ENCODE results near the gene CDCA4. TPM values are rescaled to one million over a fixed set of nuclear protein-coding genes. Genes with fewer than 3 reads are reported as not detected.
A peak's percentile ranks its signal among the peaks of the same experiment; 100 is the strongest.

The CDCA4 gene
- total and polyA plus RNA-seq, 5 donors from 2014 or later: 12.8 to 16.7 (median 15.3) TPM

DNA sequence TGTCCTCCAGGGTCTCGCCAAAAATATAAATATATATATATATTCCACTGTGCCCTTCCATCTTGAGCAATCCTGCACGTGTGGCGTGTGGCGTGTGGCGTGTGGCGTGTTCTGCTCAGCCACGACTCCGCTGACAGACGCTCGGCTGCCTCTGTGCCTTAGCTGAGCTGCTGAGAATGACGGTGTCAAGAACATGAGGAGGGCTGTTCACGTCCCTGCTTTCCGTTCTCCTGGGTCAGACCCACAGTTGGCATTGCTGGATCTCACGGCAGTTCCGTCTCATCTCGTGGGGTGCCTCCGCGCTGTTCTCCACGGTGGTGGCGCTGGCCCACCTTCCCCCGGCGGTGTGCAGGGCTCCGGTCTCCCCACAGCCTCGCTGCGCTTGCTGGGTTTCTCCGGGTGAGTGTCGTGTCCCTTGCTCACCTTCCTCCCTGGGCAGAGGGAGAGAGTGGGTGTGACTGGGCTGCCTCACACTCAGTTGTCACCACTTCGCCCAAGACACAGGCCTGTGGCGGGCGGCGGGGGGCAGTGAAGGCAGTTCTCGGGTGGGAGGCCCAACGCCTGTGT is 34.9 kb upstream of the CDCA4 start:
- Mint-ChIP-seq H3K4me3 (no peak overlapping the region), H3K4me1 (peaks cover 13 to 43% (median 23%) of the 10 kb centered on the region in 4 donors), H3K27ac (no peak overlapping the region), H3K36me3 (peaks cover 29% of the 10 kb centered on the region), H3K27me3 (no peaks in the 10 kb centered on the region), H3K9me3 (no peaks in the 10 kb centered on the region)
- Histone ChIP-seq H3K4me1 (ENCODE audit: control insufficient read depth, insufficient read depth, low read length, poor library complexity, severe bottlenecking) (peaks cover 22% of the 10 kb centered on the region), H3K27ac (ENCODE audit: insufficient read depth, low read length, poor library complexity, severe bottlenecking) (no peak overlapping the region), H3K36me3 (ENCODE audit: control insufficient read depth, insufficient read depth, low read length) (peaks cover 43% of the 10 kb centered on the region), H3K4me3 (ENCODE audit: low read depth, low read length) (no peak overlapping the region), H3K9me3 (ENCODE audit: control insufficient read depth in 2 of 2, low read length in 2 of 2) (no peaks in the 10 kb centered on the region), H3K27me3 (ENCODE audit: control insufficient read depth, insufficient read depth, low read length) (no peaks in the 10 kb centered on the region)
- DNase-seq (no peak), ATAC-seq (ENCODE audit: low read depth in 2 of 2) (no peak)

DNA sequence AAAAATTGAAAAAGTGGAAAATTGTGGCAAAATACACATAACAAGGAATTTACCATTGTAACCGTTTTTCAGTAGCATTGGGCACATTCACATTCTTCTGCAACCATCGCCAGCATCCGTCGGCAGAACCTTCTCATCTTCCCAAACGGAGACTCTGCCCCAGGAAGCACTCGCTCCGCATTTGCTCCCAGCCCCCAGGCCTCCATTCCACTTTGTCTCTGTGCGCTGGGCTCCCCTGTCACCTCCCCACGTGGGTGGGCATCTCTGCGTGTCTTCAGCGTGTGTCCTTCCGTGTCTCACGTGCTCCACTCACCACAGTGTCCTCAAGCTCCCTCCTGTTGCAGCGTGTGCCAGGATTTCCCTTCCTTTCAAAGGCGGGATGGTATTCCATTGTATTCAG is 34.5 kb upstream of the CDCA4 start:
- Mint-ChIP-seq H3K4me1 (peaks cover 13 to 38% (median 21%) of the 10 kb centered on the region in 4 donors), H3K9me3 (no peaks in the 10 kb centered on the region), H3K36me3 (peaks cover 29% of the 10 kb centered on the region), H3K27me3 (no peaks in the 10 kb centered on the region), H3K4me3 (no peak overlapping the region), H3K27ac (no peak overlapping the region)
- Histone ChIP-seq H3K36me3 (ENCODE audit: control insufficient read depth, insufficient read depth, low read length) (peaks cover 48% of the 10 kb centered on the region), H3K4me3 (ENCODE audit: low read depth, low read length) (no peak overlapping the region), H3K9me3 (ENCODE audit: control insufficient read depth in 2 of 2, low read length in 2 of 2) (no peaks in the 10 kb centered on the region), H3K4me1 (ENCODE audit: control insufficient read depth, insufficient read depth, low read length, poor library complexity, severe bottlenecking) (peaks cover 17% of the 10 kb centered on the region), H3K27ac (ENCODE audit: insufficient read depth, low read length, poor library complexity, severe bottlenecking) (no peak overlapping the region), H3K27me3 (ENCODE audit: control insufficient read depth, insufficient read depth, low read length) (no peaks in the 10 kb centered on the region)
- ATAC-seq (ENCODE audit: low read depth in 2 of 2) (no peak), DNase-seq (no peak)

GRCh38 chr14:105053996-105054395 is 33.1 kb upstream of the CDCA4 start:
- Histone ChIP-seq H3K9me3 (ENCODE audit: control insufficient read depth in 2 of 2, low read length in 2 of 2) (no peaks in the 10 kb centered on the region), H3K27me3 (ENCODE audit: control insufficient read depth, insufficient read depth, low read length) (no peaks in the 10 kb centered on the region), H3K4me1 (ENCODE audit: control insufficient read depth, insufficient read depth, low read length, poor library complexity, severe bottlenecking) (peaks cover 3% of the 10 kb centered on the region), H3K27ac (ENCODE audit: insufficient read depth, low read length, poor library complexity, severe bottlenecking) (no peak overlapping the region), H3K4me3 (ENCODE audit: low read depth, low read length) (no peak overlapping the region), H3K36me3 (ENCODE audit: control insufficient read depth, insufficient read depth, low read length) (peaks cover 56% of the 10 kb centered on the region)
- Mint-ChIP-seq H3K9me3 (no peaks in the 10 kb centered on the region), H3K27me3 (no peaks in the 10 kb centered on the region), H3K27ac (peak overlapping the region in 1 of 3 donors; percentile 58), H3K36me3 (peaks cover 29% of the 10 kb centered on the region), H3K4me3 (peak overlapping the region in 1 of 4 donors; percentile 22), H3K4me1 (peaks cover 6 to 27% (median 11%) of the 10 kb centered on the region in 4 donors)
- DNase-seq (no peak), ATAC-seq (ENCODE audit: low read depth in 2 of 2) (no peak)

DNA sequence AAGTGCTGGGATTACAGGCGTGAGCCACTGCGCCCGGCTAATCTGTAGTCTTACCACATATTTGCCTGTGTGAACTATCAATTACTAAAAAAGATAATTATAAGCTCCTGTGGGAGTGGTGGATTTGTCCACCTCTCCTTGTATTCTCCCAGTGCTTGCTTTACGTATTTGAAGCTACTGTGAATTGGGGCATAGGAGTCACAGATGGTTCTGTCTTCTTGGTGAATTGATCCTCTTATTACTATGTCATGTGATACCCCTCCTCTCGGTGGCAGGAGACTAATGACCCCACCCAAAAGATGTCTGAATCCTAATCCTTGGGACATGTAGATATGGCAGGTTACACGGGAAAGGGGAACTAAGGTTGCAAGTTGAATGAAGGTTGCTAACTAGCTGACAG is 32.5 kb upstream of the CDCA4 start:
- Mint-ChIP-seq H3K27ac (peak overlapping the region in 2 of 3 donors; percentile 39 to 58), H3K36me3 (peaks cover 29% of the 10 kb centered on the region), H3K27me3 (no peaks in the 10 kb centered on the region), H3K4me1 (peaks cover 6 to 22% (median 9%) of the 10 kb centered on the region in 4 donors), H3K4me3 (peak overlapping the region in 1 of 4 donors; percentile 22), H3K9me3 (no peaks in the 10 kb centered on the region)
- no peak overlapping the region for H3K4me3 ChIP-seq (ENCODE audit: low read depth, low read length)
- ATAC-seq (ENCODE audit: low read depth in 2 of 2): no peak
- H3K4me1 ChIP-seq (ENCODE audit: control insufficient read depth, insufficient read depth, low read length, poor library complexity, severe bottlenecking): no peaks in the 10 kb centered on the region
- no peak overlapping the region for H3K27ac ChIP-seq (ENCODE audit: insufficient read depth, low read length, poor library complexity, severe bottlenecking)
- H3K27me3 ChIP-seq (ENCODE audit: control insufficient read depth, insufficient read depth, low read length): no peaks in the 10 kb centered on the region
- H3K36me3 ChIP-seq (ENCODE audit: control insufficient read depth, insufficient read depth, low read length): peaks cover 54% of the 10 kb centered on the region
- no peak for DNase-seq
- H3K9me3 ChIP-seq (ENCODE audit: control insufficient read depth in 2 of 2, low read length in 2 of 2): no peaks in the 10 kb centered on the region

DNA sequence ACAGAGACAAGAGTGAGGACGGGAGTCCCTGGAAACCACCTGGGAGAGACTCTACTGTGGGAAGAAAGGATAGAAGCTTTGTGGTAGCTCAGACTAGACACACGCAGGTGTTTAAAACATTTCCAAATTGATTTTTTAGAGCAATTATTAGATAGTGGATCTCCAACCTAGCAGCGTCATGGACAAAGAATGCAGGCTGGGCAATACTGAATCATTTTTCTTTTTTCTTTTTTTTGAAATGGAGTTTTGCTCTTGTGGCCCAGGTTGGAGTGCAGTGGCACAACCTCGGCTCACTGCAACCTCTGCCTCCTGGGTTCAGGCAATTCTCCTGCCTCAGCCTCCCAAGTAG is 31.2 kb upstream of the CDCA4 start:
- Histone ChIP-seq H3K4me3 (ENCODE audit: low read depth, low read length) (no peak overlapping the region), H3K27ac (ENCODE audit: insufficient read depth, low read length, poor library complexity, severe bottlenecking) (no peak overlapping the region), H3K9me3 (ENCODE audit: control insufficient read depth in 2 of 2, low read length in 2 of 2) (no peaks in the 10 kb centered on the region), H3K4me1 (ENCODE audit: control insufficient read depth, insufficient read depth, low read length, poor library complexity, severe bottlenecking) (peaks cover 3% of the 10 kb centered on the region), H3K36me3 (ENCODE audit: control insufficient read depth, insufficient read depth, low read length) (peaks cover 54% of the 10 kb centered on the region), H3K27me3 (ENCODE audit: control insufficient read depth, insufficient read depth, low read length) (no peaks in the 10 kb centered on the region)
- peak overlapping the region in 1 of 4 donors; percentile 46 for H3K4me3 Mint-ChIP-seq
- no peaks in the 10 kb centered on the region for H3K27me3 Mint-ChIP-seq
- H3K4me1 Mint-ChIP-seq: peaks cover 5 to 12% (median 8%) of the 10 kb centered on the region in 4 donors
- ATAC-seq (ENCODE audit: low read depth in 2 of 2) (no peak), DNase-seq (no peak)
- peak overlapping the region in 1 of 3 donors; percentile 69 for H3K27ac Mint-ChIP-seq
- H3K36me3 Mint-ChIP-seq: peaks cover 27% of the 10 kb centered on the region
- no peaks in the 10 kb centered on the region for H3K9me3 Mint-ChIP-seq

DNA sequence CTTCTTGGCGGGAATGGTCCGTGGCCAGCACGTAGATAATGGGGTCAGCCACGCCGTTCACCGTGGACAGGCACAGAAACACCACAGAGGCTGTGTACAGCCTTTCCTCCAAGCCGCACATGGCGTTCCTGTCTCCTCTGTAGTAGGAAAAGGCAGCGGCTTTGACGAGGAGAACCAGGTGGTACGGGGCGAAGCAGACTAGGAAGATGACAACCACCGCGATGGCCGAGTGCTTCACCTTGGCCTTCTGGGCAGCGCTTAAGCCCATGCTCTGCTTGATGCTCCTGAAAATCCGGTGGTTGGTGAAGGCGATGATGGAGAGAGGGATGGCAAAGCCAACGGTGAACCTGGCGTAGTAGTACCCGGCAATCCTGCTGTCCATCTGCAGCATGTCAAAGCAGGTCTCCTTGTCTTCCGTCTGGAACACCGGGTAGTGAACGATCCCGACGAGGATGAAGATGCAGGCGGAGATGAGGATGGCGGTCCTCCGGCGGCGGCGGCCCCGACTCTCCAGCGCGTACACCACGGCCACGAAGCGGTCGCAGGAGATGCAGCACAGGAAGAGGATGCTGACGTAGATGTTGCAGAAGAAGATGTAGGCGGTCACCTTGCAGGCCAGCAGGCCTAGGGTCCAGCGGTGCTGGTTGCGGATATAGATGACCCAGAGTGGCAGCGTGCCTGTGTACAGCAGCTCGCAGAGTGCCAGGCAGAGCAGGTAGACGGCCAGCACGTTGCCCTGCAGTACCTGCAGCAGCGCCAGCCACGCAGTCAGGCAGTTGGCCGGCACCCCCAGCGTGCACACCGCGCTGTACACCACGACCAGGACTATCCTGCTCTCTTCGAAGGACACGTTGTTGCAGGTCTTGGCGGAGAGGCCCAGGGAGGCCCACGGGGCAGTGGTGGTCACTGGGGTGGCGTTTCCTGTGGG is 30.6 kb upstream of the CDCA4 start:
- Mint-ChIP-seq H3K4me3 (peak overlapping the region in 1 of 4 donors; percentile 46), H3K27ac (peak overlapping the region in 1 of 3 donors; percentile 69), H3K9me3 (no peaks in the 10 kb centered on the region), H3K36me3 (peaks cover 23% of the 10 kb centered on the region), H3K4me1 (peaks cover 3 to 9% (median 8%) of the 10 kb centered on the region in 4 donors), H3K27me3 (no peaks in the 10 kb centered on the region)
- Histone ChIP-seq H3K27me3 (ENCODE audit: control insufficient read depth, insufficient read depth, low read length) (no peaks in the 10 kb centered on the region), H3K4me3 (ENCODE audit: low read depth, low read length) (no peak overlapping the region), H3K4me1 (ENCODE audit: control insufficient read depth, insufficient read depth, low read length, poor library complexity, severe bottlenecking) (peaks cover 3% of the 10 kb centered on the region), H3K9me3 (ENCODE audit: control insufficient read depth in 2 of 2, low read length in 2 of 2) (no peaks in the 10 kb centered on the region), H3K27ac (ENCODE audit: insufficient read depth, low read length, poor library complexity, severe bottlenecking) (no peak overlapping the region), H3K36me3 (ENCODE audit: control insufficient read depth, insufficient read depth, low read length) (peaks cover 54% of the 10 kb centered on the region)
- DNase-seq (no peak), ATAC-seq (ENCODE audit: low read depth in 2 of 2) (no peak)

DNA sequence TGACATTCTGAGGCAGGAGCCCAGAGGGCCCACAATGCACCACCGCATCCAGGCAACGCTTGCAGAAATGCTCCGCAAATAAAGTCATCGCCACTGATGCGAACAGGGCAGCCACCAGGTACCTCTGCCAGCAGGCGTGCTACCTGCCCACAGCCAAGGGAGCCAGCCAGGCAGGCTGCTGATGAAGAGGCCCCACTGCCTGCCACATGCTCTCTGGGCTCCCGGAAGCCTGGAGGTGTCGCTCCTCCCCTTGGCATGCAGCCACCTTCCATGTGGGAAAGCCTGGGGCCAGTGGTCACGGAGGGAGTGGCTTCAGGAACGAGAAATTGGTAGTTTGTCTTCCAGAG is 29.6 kb upstream of the CDCA4 start:
- Mint-ChIP-seq H3K4me1 (peaks cover 6 to 15% (median 13%) of the 10 kb centered on the region in 4 donors), H3K27ac (no peak overlapping the region), H3K27me3 (peaks cover 4% of the 10 kb centered on the region), H3K36me3 (peaks cover 21% of the 10 kb centered on the region), H3K4me3 (no peak overlapping the region), H3K9me3 (no peaks in the 10 kb centered on the region)
- DNase-seq (no peak), ATAC-seq (ENCODE audit: low read depth in 2 of 2) (no peak)
- Histone ChIP-seq H3K9me3 (ENCODE audit: control insufficient read depth in 2 of 2, low read length in 2 of 2) (no peaks in the 10 kb centered on the region), H3K36me3 (ENCODE audit: control insufficient read depth, insufficient read depth, low read length) (peaks cover 45% of the 10 kb centered on the region), H3K4me1 (ENCODE audit: control insufficient read depth, insufficient read depth, low read length, poor library complexity, severe bottlenecking) (peaks cover 10% of the 10 kb centered on the region), H3K27me3 (ENCODE audit: control insufficient read depth, insufficient read depth, low read length) (no peaks in the 10 kb centered on the region), H3K4me3 (ENCODE audit: low read depth, low read length) (no peak overlapping the region), H3K27ac (ENCODE audit: insufficient read depth, low read length, poor library complexity, severe bottlenecking) (no peak overlapping the region)
